Measurements from ENCODE around the gene NPTX1.

NPTX1 gene

DNA sequence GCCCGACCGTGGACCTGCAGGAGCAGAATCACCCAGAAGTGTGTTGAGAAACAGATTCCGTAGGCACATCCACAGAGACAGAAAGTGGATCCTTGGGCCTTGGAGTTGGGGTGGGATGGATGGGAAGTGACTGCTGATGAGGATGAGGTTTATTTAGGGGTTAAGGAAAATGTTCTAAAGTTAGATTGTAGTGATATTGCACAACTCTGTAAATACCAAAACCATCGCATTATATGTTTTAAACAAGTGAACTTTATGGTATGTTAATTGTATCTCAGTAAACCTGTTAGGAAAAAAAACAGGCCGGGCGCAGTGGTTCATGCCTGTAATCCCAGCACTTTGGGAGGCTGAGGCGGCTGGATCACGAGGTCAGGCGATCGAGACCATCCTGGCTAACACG lies 57.8 kb downstream of the NPTX1 start:
- Histone ChIP-seq H3K4me1 (ENCODE audit: control insufficient read depth in 2 of 2, insufficient read depth in 2 of 2, low read length in 2 of 2) (peaks cover 12 to 18% of the 10 kb centered on the region in 2 donors), H3K9ac (ENCODE audit: low read depth in 1 of 2, low read length in 2 of 2) (no peak overlapping the region), H3K36me3 (ENCODE audit: control insufficient read depth in 2 of 2, insufficient read depth in 2 of 2, low read length in 2 of 2) (peaks cover 10 to 21% of the 10 kb centered on the region in 2 donors)

More for the DNA sequence above, 57.8 kb downstream of the NPTX1 start:
- Histone ChIP-seq H3K9me3 (ENCODE audit: control insufficient read depth in 2 of 2, low read length in 2 of 2) (no peaks in the 10 kb centered on the region), H3K27me3 (ENCODE audit: control insufficient read depth in 2 of 2, insufficient read depth in 2 of 2, low read length in 2 of 2) (peaks cover 0 to under 1% of the 10 kb centered on the region in 2 donors), H3K27ac (ENCODE audit: low read depth in 2 of 2, low read length in 2 of 2) (no peak overlapping the region), H3K4me3 (ENCODE audit: low read length in 2 of 2) (no peak overlapping the region)

All from mucosa of rectum (tissue), 2 donors.